HG03378 (cell line): ENCODE data around the gene XPA.
"Not testable (repeated sequence)": the region's sequence is repeated elsewhere in the genome, so short reads cannot be mapped to it uniquely, and the experiment has no call there.

ENCODE experiments used
- ATAC-seq: cut with Tn5 transposase; IDR thresholded peaks from one replicate; pipeline ENCODE4 v1.9.1; 2021; ENCODE audit warnings: mild to moderate bottlenecking, moderate library complexity; ENCODE audit not compliant: unreplicated experiment

Gene XPA

DNA sequence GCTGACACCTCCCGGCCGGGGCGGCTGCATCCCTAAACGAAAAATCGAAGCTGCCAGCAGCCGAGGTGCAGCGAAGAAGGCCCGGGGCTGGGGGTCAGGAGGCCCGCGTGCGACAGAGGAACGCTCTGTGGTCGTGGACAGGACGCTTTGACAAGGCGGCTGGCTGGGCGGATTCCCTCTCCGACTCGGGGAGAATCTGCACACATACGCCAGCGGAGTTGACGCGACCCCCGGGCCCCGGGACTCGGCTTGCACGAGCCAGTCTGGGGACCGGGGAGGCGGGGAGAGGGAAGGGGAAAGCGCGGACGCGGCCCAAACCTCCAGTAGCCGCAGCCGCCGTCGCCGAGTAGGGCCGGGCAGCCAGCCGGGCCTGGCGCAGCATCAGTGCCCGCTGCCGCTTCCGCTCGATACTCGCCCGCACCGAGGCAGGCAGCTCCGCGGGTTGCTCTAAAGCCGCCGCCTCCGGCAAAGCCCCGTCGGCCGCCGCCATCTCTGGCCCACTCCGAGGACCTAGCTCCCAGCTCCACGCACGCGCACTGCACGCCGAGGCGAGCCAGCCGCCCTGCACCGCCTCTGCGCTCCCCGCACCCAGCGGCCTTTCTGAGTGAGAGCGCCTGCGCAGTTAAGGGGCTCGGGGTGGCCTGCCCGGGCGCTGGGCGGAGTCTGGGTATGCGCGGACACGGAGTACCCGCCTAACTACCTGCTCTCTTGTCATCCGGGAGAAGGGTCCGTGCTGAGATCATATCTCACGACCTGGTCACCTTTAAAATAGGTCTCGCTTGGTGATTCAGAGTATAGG lies at the start of gene XPA:
Gene XPA, minus strand, starts transcription at position 538 of the 799 bp plus-strand sequence. Its CDS starts 48 bp downstream, at position 490.
- peak; percentile 88 for ATAC-seq

- no peak for ATAC-seq
These were observed 47.9 kb upstream of the XPA start for GRCh38 chr9:97744710-97745708.

DNA sequence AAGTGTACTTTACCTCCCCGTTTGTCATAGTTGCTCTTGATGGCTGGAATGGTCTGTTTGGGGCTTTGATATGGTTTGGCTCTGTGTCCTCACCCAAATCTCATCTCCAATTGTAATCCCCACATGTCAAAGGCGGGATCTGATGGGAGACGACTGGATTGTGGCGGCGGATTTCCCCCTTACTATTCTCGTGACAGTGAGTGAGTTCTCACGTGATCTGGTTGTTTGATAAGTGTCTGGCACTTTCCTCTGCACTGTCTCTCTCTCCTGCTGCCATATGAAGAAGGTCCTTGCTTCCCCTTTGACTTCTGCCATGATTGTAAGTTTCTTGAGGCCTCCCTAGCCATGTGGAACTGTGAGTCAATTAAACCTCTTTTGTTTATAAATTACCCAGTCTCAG lies 46.9 kb upstream of the XPA start:
- ATAC-seq = not testable (repeated sequence)

DNA sequence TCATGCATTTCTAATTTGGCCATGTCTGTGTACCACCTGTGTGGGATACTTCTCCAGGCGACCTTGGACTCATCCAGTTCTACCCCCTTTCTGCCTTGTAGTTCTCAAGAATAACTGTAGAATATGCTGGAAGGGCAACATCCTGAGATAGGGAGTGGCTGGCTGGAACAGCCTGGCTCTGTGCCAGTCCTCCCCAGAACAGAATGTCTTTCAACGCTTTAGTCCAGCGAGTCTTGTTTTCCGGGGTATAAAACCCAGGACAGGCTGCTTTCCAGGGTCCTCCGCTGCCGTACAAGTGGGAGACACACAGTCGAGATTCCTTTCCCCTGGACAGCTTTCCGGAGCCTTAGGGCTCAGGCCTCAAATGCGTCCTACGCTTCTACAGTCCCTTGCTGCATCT lies 45.4 kb upstream of the XPA start:
- ATAC-seq = no peak

- no peak for ATAC-seq
These were observed 44.8 kb upstream of the XPA start for GRCh38 chr9:97741947-97742346.

GRCh38 chr9:97740848-97741821 lies 44.0 kb upstream of the XPA start:
- ATAC-seq = no peak

GRCh38 chr9:97737429-97737828 lies 40.3 kb upstream of the XPA start:
- ATAC-seq = no peak

GRCh38 chr9:97735070-97735600 lies 38.0 kb upstream of the XPA start:
- ATAC-seq = no peak

DNA sequence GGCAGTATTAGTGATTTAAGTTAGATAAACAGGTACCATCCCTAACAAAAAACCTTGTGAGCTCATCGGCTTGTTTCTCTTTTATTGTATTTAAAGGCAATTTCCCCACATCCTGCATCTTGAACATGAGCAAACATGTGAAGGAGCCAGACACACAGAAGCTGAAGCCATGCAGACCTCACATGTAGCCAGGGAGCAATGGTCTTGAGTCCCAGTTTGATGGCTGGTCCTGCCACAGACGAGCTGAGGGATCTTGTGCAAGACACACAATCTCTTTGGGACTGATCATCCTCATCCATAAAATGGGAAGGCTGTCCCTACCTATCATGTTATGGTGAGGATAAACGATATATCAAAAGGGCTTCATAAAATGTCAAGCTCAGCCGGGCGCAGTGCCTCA lies 29.6 kb upstream of the XPA start:
- ATAC-seq = no peak

GRCh38 chr9:97723819-97724218 lies 26.7 kb upstream of the XPA start:
- ATAC-seq = no peak

- no peak for ATAC-seq
These were observed 25.2 kb upstream of the XPA start for GRCh38 chr9:97722331-97722730.

DNA sequence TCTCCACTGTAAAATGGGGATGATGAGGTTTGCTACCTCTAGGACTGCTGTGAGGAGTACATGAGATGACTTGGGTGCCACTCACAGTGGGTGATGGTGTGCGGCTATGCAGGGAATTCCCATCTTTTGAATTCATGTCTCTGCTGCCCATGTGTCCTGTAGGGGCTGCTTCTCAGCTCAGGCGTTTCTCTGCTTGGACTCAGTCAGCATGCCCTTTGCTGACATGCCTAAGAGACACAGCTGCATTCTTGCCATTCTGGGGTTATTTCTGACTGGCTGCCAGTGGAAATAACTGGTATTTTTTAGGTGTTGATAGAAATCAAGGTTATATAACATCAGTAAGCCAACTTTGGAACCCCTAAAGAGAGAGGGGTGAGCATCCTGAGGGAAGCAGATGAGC lies 24.3 kb upstream of the XPA start:
- no peak for ATAC-seq

- no peak for ATAC-seq
These were observed 20.7 kb upstream of the XPA start for GRCh38 chr9:97717866-97718265.

DNA sequence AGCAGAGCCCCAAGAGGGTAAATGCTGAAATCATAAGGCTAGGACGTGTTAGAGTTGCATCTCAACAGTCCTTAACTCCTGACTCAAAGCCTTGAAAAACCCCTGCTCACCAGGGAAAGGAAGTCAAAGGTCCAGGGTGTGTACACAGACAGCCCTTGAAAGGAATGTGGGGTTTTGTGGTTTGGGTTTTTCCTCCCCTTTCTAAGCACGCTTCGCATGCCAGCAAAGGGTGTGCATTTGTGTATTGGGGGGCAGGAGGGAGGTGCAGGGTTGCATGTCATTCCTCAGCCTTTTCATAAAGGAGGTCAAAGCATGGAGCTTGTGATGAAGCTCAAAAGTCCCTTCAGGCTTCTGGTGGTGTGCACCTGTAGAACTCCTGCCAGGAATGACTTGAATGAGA lies 17.3 kb upstream of the XPA start:
- ATAC-seq = no peak

DNA sequence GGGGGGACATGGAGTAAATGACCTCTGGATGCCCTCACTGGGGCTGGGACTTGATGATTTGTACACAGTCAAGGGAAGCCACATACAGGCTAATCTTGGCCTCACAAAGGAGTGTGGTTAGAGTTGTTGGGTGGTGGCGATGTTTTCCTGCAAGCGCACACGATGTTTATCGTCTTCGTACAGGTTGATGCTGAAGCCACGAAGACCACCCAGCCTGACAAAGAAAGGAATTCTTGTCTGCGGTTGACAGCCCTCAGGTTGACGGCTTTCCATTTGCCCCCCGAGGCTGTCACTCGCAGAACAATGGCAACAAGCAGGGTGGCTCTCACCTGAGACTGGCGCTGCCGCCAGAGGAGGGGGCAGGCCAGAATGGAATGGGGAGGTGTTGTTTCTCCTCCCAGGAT lies 14.1 kb upstream of the XPA start:
- ATAC-seq = no peak

GRCh38 chr9:97710356-97711222 lies 13.4 kb upstream of the XPA start:
- ATAC-seq = no peak

DNA sequence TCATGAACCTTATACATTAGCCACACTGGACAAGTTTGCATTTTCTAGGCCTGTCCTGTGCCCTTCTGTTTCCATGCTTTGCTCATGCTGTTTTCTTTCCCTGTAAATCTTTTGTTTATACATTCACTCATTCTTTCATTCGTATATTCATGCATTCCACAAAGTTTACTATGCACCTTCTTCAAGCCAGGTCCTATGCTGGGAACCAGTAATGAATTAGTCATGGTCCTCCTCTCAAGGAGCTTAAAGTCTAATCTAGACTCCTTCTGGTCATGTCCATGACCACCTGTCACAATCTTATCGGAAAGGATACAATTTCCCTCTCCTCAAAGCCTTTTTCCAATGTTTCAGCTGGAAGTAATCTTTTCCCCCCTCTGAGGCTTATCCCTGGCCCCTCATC lies 9.1 kb upstream of the XPA start:
- no peak for ATAC-seq

DNA sequence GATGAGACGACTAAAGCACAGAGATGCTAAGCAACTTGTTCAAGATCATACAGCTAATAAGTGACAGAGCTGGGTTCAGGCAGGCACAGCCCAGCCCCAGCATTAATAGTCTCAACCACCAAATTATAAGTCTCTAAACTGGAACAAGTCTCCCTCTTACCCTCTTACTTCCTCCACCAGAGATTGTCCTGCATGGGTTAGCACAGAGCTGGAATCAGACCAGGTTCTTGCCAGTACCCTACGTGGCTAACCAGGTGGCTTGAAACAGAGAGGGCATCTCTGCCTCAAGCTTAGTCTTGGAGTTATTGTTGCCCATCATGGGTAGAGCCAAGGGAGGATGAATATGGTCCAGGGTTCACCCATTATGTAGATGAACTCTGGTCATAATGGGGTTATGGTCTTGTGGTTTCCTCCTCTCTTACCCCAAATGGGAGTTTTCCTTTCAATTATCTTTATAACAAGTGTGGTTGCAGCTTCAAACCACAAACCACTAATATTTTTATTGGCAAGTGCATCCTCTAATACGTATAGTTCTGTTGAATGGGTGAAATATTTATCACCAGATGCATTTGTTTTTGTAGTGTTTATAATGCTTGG lies 8.3 kb upstream of the XPA start:
- ATAC-seq = no peak

GRCh38 chr9:97704851-97705250 lies 7.7 kb upstream of the XPA start:
- no peak for ATAC-seq
